Measurements from ENCODE around the gene ACSM3.
A peak's percentile ranks its signal among the peaks of the same experiment; 100 is the strongest.

GRCh38 chr16:20806168-20807050, 42.6 kb downstream of the ACSM3 start, which contains the start of the genes ERI2 and REXO5:
- TF ChIP-seq POLR2AphosphoS5 (IDR thresholded peaks at IDR 0.05; ENCODE audit: borderline replicate concordance, low read depth, low read length) (peak; percentile 96), EZH2 (IDR thresholded peaks at IDR 0.05) (no peak), FOXP2 (optimal IDR thresholded peaks at IDR 0.05; ENCODE audit: control extremely low read depth, extremely low read length, insufficient read depth) (no peak)
